Coronary artery (tissue), 2 donors: ENCODE results near the gene CHPT1.
"Not testable (repeated sequence)": the region's sequence is repeated elsewhere in the genome, so short reads cannot be mapped to it uniquely, and the experiment has no call there.

ENCODE experiments used
- DNase-seq: peaks from one replicate; pipeline ENCODE4 v3.0.0-alpha.2; 2017; ENCODE audit warnings: low spot score
- H3K27ac ChIP-seq, 2 donors: fragments of 200-600 bp; sonication (generic); one replicate each; pipeline ENCODE4 v1.5.1; 2016 to 2019
- H3K4me3 ChIP-seq: fragments of 200-600 bp; sonication (generic); 2 replicates; pipeline ENCODE4 v1.5.1; 2016; ENCODE audit warnings: mild to moderate bottlenecking, moderate library complexity
- CTCF ChIP-seq: fragments of 200-600 bp; sonication (generic); IDR thresholded peaks from one replicate; pipeline ENCODE4 v1.5.1; 2019; ENCODE audit warnings: antibody characterized with exemption

Gene CHPT1

GRCh38 chr12:101680647-101681046 lies 16.8 kb upstream of the CHPT1 start:
- no peak overlapping the region for H3K4me3 ChIP-seq
- DNase-seq = no peak
- TF ChIP-seq CTCF = no peak
- no peak overlapping the region for H3K27ac ChIP-seq

GRCh38 chr12:101681627-101682026 lies 15.8 kb upstream of the CHPT1 start:
- not testable (repeated sequence) for H3K4me3 ChIP-seq, DNase-seq, H3K27ac ChIP-seq

- no peak for DNase-seq
- TF ChIP-seq CTCF = no peak
- H3K27ac ChIP-seq = no peak overlapping the region
- H3K4me3 ChIP-seq = no peak overlapping the region
These were observed 12.3 kb upstream of the CHPT1 start for GRCh38 chr12:101685092-101685491.

- no peak overlapping the region for H3K4me3 ChIP-seq
- TF ChIP-seq CTCF = no peak
- DNase-seq = no peak
- no peak overlapping the region for H3K27ac ChIP-seq
These were observed 11.3 kb upstream of the CHPT1 start for GRCh38 chr12:101686176-101686575.

GRCh38 chr12:101690544-101691098 lies 6.8 kb upstream of the CHPT1 start:
- DNase-seq = no peak
- no peak overlapping the region for H3K27ac ChIP-seq
- TF ChIP-seq CTCF = no peak
- no peak overlapping the region for H3K4me3 ChIP-seq

- TF ChIP-seq CTCF = no peak
- no peak for DNase-seq
- no peak overlapping the region for H3K4me3 ChIP-seq
- H3K27ac ChIP-seq = no peak overlapping the region
These were observed 5.8 kb upstream of the CHPT1 start for GRCh38 chr12:101691503-101692096.

GRCh38 chr12:101694297-101694848 lies 3.1 kb upstream of the CHPT1 start:
- H3K27ac ChIP-seq = no peak overlapping the region
- no peak for DNase-seq
- H3K4me3 ChIP-seq = no peak overlapping the region
- TF ChIP-seq CTCF = no peak
